Measurements from ENCODE around the gene DNAAF1. TPM values are rescaled to one million over a fixed set of nuclear protein-coding genes. Genes with fewer than 3 reads are reported as not detected.
"Not testable (repeated sequence)": the region's sequence is repeated elsewhere in the genome, so short reads cannot be mapped to it uniquely, and the experiment has no call there.

The DNAAF1 gene
- total RNA-seq, 1 donor from 2014 or later = not detected

GRCh38 chr16:84196727-84197394 is 51.8 kb downstream of the DNAAF1 start:
- intact Hi-C loops (cut with DNase I) = no loop called here

DNA sequence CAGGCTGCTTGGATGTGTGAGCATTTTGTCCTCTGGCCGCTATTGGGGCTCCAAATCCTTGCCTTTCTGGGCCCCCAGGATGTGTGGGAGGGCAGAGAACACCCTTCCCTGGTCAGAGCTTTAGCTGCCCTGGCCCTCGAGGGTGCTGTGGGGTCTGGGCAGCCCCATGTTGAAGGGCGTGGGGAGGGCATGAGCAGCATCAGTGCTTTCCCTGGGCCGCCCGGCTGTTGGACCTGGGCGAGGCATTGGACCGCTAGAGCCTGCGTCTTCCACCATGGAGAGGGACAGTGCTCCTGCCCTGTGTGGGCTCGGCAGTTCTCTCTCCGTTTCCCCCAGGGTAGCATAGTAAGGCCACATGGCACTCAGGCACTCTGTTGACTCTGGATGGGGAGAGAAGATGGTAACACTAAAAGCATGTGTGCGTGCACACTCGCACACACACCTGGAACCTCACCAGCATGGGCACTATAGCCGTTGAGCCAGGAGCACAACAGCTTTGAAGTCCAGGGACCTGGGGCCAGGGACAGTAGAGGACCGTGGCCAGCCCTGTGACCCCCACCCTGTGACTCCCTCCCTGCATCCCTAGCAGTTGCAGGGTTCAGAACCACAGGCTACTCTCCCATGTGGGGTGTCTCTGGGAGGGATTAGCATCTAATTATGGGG is 52.5 kb downstream of the DNAAF1 start:
- intact Hi-C loops (cut with DNase I) = no loop called here
- DNase-seq (ENCODE audit: low spot score) = no peak

More at GRCh38 chr16:84196727-84197394, 51.8 kb downstream of the DNAAF1 start:
- no peak for DNase-seq (ENCODE audit: low spot score)

DNA sequence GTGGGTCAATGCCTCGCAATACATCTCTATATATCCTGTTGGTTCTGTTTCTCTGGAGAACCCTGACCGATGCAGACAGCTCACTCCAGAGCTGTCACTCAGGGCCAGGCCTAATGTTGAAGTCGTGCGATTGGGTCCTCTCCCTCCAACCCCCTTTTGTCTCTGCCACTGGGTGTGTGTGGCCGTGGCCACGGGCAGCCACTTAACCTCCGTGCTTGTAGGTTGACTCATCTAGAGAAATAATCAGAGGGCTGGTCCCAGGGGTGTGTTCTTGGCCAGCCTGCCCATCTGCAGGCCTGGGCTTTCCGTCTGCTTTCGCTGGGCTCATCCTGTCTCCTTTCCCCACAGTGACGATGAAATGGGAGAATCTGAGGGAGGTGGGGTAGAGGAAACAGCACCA is 53.3 kb downstream of the DNAAF1 start:
- DNase-seq (ENCODE audit: low spot score) = no peak
- intact Hi-C loops (cut with DNase I) = no loop called here

DNA sequence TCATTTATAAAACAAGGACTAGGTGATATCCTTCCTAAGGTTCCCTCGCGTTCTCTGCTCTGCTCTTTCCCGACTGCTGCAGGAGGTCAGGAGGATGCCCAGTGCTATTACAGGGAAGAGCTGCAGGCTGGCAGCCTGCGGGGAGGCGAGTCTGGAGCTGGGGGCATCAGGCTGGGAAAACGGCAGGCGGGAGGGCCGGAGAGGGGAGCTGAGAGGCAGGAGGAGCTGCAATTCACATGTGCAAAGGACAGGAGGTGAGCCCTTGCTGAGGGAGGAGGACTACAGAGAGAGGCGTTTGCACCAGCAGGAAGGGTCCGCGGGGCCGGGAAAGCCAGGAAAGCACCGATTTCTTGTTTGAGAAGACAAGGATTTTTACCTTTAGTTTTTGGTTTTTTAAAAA is 54.0 kb downstream of the DNAAF1 start:
- intact Hi-C loops (cut with DNase I) = no loop called here
- DNase-seq (ENCODE audit: low spot score) = no peak

GRCh38 chr16:84199861-84200260 is 54.8 kb downstream of the DNAAF1 start:
- intact Hi-C loops (cut with DNase I) = no loop called here
- DNase-seq (ENCODE audit: low spot score) = no peak

- DNase-seq (ENCODE audit: low spot score); intact Hi-C loops (cut with DNase I): not testable (repeated sequence)
Observed at GRCh38 chr16:84204551-84204950, 59.4 kb downstream of the DNAAF1 start.

DNA sequence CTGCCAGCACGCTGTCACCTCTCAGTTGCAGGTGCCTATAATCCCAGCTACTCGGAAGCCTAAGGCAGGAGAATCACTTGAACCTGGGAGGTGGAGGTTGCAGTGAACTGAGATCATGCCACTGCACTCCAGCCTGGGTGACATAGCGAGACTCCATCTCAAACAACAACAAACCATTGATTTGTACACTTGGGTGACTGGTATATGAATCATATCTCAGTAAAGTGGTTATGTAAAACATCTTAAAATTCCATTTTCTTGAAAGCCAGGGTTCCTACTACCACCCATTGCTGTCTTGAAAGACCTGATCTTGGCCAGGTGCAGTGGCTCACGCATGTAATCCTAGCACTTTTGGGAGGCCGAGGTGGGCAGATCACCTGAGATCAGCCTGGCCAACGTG is 60.0 kb downstream of the DNAAF1 start:
- DNase-seq (ENCODE audit: low spot score); intact Hi-C loops (cut with DNase I): not testable (repeated sequence)

- intact Hi-C loops (cut with DNase I) = no loop called here
- no peak for DNase-seq (ENCODE audit: low spot score)
Observed at GRCh38 chr16:84205976-84206691, 61.0 kb downstream of the DNAAF1 start.

DNA sequence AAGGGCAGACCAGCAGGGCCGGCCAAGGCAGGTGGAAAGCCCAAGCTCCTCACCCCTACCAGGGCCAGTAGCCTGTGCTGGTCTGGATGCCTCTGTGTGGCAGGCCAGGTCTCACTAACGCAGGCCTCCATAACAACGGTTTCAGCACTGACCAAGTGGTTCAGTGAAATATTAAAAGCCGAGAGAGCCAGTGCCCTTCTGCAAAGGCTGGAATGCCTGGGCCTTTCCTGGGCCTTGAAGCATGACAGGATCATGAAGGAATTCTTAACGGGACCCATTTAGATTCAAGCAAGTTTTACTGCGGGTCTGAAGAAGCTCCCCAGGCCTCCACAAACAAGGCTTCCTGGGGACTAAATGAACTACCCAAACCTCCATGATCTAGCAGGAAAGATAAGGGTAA is 62.1 kb downstream of the DNAAF1 start:
- intact Hi-C loops (cut with DNase I) = no loop called here

DNA sequence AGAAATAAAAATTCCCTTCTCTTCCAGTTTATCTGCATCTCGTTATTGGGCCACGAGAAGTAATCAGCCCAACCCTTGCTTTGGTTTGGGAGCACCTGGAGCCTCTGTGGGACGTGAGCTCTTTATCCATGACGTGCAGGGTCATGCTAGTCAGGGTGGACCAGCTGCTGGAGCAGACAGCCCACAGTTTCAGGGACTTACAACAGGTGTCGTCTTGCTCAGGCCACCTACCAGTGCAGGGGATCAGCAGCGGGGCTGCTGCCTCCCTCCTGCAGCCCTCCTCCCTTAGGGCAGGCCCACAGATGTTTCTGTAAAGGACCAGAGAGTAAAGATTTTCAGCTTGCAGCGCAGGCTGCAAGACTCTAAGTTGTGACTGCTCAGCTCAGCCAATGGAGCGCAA is 62.8 kb downstream of the DNAAF1 start:
- no peak for DNase-seq (ENCODE audit: low spot score)

More for the DNA sequence above, 62.1 kb downstream of the DNAAF1 start:
- no peak for DNase-seq (ENCODE audit: low spot score)

DNA sequence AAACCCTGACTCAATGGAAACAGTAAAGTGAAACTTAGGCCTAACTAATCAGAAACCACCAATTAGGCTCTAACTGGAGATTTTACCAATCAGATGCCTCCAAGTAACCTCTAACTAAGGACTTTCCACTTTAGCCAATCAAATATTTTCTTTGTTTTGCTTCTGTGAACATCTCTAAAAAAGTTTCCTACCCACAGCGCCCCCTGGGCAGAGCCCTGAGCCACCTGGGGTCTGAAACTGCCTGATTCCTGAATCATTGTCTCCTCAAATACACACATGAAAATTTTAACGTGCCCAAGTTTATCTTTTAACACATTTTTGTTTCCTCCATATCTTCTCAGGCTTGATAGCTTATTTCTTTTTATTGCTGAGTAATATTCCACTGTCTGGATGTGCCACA is 64.9 kb downstream of the DNAAF1 start:
- intact Hi-C loops (cut with DNase I) = no loop called here
- DNase-seq (ENCODE audit: low spot score) = no peak

More for the DNA sequence above, 62.8 kb downstream of the DNAAF1 start:
- intact Hi-C loops (cut with DNase I) = no loop called here

- intact Hi-C loops (cut with DNase I) = no loop called here
- no peak for DNase-seq (ENCODE audit: low spot score)
Observed at GRCh38 chr16:84212154-84212553, 67.0 kb downstream of the DNAAF1 start.

- DNase-seq (ENCODE audit: low spot score) = no peak
- intact Hi-C loops (cut with DNase I) = no loop called here
Observed at GRCh38 chr16:84212631-84213030, 67.5 kb downstream of the DNAAF1 start.

GRCh38 chr16:84214451-84215066 is 69.5 kb downstream of the DNAAF1 start:
- intact Hi-C loops (cut with DNase I) = no loop called here
- no peak for DNase-seq (ENCODE audit: low spot score)

- no peak for DNase-seq (ENCODE audit: low spot score)
- intact Hi-C loops (cut with DNase I) = no loop called here
Observed at GRCh38 chr16:84215531-84215930, 70.4 kb downstream of the DNAAF1 start.

- intact Hi-C loops (cut with DNase I); DNase-seq (ENCODE audit: low spot score): not testable (repeated sequence)
Observed at GRCh38 chr16:84216144-84216543, 71.0 kb downstream of the DNAAF1 start.

DNA sequence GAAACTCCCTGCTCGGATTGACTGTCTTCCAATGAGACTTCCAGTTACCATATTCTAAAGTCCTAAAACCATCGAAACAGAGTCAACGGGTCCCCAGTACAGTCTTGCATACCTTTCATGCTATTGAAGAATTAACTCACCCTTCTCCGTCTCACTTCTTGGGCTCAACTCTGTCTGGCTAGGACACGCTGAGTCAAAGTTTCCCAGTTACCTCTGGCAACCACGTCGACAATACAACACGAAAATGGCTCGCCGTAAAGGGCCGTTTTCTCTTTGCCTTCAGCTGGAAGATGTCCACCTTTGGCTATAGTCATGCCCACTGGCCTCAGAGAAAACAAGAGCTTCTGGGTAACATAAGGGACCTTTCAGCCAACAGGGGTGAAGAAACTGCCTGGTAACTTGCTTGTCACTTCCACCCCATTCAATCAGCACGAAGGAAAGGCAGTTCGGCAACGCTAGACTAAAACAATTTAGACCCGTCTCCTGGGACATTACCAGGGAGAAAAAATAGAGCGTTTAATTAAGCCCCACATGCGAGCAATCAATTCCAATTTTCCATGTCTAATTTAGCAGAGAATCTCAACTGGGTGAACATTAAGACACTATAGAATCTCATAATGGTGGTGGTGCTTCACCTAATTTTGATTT is 73.2 kb downstream of the DNAAF1 start:
- intact Hi-C loops (cut with DNase I) = no loop called here
- DNase-seq (ENCODE audit: low spot score) = no peak

GRCh38 chr16:84218956-84219355 is 73.8 kb downstream of the DNAAF1 start:
- intact Hi-C loops (cut with DNase I) = no loop called here

GRCh38 chr16:84220851-84221250 is 75.7 kb downstream of the DNAAF1 start:
- DNase-seq (ENCODE audit: low spot score) = no peak
- intact Hi-C loops (cut with DNase I) = no loop called here

More at GRCh38 chr16:84218956-84219355, 73.8 kb downstream of the DNAAF1 start:
- no peak for DNase-seq (ENCODE audit: low spot score)

- intact Hi-C loops (cut with DNase I) = no loop called here
- no peak for DNase-seq (ENCODE audit: low spot score)
Observed at GRCh38 chr16:84223456-84223855, 78.3 kb downstream of the DNAAF1 start.
